Left renal cortex interstitium (tissue), 4 donors: ENCODE measurements around the gene SORCS2. TPM values are rescaled to one million over a fixed set of nuclear protein-coding genes. Genes with fewer than 3 reads are reported as not detected.

ENCODE experiments used
- DNase-seq, 4 donors: peaks; one replicate each; pipeline ENCODE4 v3.0.0-alpha.2; 2013; ENCODE audit warnings: low read depth in 4 of 4, low spot score in 2 of 4, missing footprints in 1 of 4
- polyA plus RNA-seq, 4 donors: library from polyadenylated mRNA; unstranded; fragments of 120-200 nt; gene quantifications; one replicate each; pipeline ENCODE4 v1.2.1, GENCODE V29; 2013; ENCODE audit not compliant: insufficient read length in 4 of 4

SORCS2 gene
- polyA plus RNA-seq, 4 donors = 3.7 to 11.5 (median 8.4) TPM

- DNase-seq = no peak
Measured at GRCh38 chr4:7282786-7283440, 90.6 kb downstream of the SORCS2 start.

GRCh38 chr4:7285244-7286094 lies 93.1 kb downstream of the SORCS2 start:
- DNase-seq = no peak

- no peak for DNase-seq
Measured at GRCh38 chr4:7286170-7286569, 93.8 kb downstream of the SORCS2 start.

DNA sequence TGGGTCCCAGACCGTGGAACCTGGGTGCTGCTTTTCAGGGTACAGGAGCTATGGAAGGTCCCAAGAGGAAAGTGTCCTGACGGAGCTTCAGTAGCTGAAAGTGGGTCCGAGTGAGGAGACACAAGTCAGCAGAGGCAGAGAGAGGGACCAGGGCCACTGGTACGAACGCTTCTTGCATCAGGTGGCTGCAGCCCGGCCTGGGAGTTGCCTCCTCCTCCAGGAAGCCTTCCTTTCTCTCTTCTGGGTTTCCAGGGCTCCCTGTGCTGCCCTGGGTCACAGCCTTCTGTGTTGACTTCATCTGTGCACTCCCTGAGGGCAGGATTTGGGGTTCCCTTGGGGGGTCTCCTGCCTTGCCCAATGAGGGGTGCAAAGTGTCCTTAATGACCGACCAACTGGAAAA lies 94.5 kb downstream of the SORCS2 start:
- DNase-seq = no peak

- DNase-seq = no peak
Measured at GRCh38 chr4:7287274-7287917, 95.1 kb downstream of the SORCS2 start.

DNA sequence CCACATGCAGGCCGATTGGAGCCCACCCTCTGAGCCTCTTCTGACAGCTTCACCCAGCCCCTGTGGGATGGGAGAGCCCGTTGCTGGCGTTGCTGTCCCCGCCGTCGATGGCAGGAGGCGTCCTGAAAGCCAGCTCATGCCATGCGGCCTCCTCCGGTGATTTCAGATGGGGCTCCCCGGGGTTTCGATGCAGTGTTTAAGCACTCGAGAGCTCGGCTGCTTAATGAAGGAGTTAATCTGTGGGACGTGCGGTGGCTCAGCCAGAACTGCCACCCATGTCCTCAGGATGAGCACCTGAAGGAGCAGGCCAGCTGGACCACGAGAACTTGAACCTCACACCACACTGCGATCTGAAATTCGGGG lies 95.6 kb downstream of the SORCS2 start:
- DNase-seq = no peak

- no peak for DNase-seq
Measured at GRCh38 chr4:7288751-7289523, 96.6 kb downstream of the SORCS2 start.

GRCh38 chr4:7289589-7289988 lies 97.3 kb downstream of the SORCS2 start:
- DNase-seq = no peak

DNA sequence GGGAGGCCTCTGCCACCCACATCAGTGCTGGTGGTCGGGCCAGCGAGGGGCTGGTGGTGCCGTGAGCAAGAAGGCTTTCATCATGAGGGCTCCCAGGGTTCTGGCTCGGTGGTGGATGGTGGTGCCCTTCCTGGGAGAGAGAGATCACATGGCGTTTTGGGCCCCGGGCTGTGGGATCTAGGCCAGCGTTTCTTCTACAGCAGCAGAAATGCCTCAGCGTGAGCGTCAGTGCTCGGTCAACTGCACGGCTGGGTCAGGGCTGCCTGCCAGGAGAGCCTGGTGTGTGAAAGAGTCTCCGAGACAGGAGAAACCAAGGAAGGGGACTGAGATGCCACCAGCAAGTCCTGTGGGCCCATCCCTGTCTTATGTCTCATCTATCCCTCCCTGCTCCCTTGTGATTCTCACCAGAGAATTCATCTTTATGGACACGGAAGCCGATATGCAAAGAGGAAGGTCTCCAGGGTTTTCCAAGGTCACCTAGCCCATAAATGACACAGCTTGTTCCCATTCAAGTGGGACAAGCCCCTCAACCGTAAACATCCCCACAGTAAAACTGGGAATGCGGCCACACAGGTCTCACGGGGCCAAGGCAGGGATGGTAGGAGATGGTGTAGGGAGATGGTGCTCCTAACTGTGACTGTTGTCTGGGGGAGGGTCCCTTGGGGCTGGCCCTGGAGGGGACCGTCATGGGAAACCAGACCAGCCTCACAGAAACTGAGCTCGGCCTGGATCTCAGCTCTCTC lies 99.2 kb downstream of the SORCS2 start:
- DNase-seq = no peak

GRCh38 chr4:7293703-7294102 lies 101.4 kb downstream of the SORCS2 start:
- no peak for DNase-seq

GRCh38 chr4:7294176-7294756 lies 101.9 kb downstream of the SORCS2 start:
- DNase-seq = no peak

GRCh38 chr4:7295197-7295910 lies 103.0 kb downstream of the SORCS2 start:
- DNase-seq = no peak

DNA sequence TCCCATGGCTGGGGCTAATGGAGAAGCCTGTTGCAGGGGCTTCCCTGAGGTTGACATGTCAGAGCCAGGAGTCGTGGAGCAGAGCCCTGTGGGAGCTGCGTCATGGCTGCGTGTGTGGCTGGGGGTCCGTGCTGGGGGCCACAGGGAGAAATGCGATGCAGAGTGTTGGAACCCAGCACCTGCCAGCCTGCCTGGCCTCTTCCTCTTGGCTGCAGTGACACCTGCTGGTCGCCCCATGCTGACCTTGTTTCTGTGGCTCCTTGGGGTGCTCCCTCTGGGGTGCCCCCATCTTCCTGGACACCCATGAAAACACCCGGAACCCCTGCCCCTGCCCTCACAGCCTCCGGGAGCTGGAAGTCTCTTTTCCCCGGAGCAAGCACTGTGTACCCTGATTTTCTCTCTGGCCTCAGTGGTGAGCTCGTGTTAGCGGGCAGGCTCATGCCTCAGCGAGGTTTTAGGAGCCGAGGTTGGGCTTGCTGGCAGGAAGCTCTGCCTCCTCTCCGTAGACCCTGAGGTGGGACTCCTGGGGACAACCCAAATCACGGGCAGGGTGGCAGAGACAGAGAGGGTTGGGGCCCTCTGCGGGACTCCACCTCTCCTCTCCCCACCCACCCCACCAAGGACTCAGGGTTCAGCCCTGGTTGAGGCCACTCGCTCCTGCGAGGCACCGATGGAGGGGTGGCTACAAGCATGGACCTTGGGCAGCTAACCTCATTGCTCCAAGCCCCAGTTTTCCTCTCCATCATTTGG lies 103.7 kb downstream of the SORCS2 start:
- no peak for DNase-seq

GRCh38 chr4:7296661-7297335 lies 104.5 kb downstream of the SORCS2 start:
- DNase-seq = no peak

- DNase-seq = no peak
Measured at GRCh38 chr4:7297374-7297773, 105.0 kb downstream of the SORCS2 start.

DNA sequence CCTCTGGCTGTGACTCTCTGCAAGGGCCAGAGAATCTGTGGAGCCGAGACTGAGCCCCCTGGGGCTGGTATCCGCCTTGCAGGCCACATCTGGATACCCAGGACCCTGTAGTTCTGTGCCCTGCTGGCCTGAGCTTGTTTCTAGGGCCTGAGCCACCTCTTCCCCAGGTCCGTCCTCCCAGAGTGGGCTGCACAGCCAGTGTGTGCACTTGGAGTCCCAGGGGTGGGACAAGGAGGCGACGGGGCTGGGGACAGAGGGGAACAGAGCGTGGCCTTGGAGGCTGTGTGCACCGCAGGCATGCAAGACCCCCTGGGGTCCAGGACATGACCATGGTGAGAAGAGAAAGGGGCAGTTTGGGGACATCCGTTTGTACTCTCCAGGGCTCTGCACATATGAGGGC lies 105.5 kb downstream of the SORCS2 start:
- DNase-seq = no peak

GRCh38 chr4:7298619-7299009 lies 106.3 kb downstream of the SORCS2 start:
- no peak for DNase-seq
